Measurements from ENCODE around the gene NAV2.

DNA sequence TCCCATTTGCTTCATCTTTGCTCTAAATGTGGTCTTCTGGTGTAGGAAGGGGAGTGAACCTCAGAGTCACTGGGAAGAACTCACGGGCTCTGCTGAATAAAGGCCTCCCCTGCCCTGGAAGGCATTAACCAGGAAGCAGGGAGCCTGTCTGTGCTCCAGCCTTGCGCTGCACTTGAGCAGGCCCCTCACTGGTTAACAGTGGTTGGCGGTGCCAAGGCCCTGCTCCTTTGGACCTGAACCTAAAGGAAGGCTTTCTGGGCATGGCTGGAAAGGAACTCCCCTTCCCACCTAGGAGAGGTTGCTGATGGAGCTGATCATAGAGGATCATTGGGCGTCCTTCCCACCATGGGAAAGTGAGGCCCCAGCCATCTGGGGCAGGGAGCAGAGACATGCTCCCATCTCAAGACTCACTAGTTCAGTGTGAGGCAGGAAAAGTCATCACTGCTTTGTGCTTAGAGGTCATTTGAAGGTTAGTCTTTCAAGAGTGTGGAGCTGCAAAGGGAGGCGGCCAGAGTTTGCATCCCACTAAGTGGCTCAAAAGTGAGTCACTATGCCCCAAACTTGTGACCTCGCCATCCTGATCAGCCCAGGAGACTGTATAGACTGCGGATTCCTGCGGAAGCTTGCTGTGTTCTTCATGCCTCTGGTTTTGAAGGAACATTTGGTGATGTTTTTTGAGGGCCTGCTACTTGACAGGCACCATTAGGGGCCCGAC lies 397.3 kb downstream of the NAV2 start:
- TF ChIP-seq, protein P1, sequence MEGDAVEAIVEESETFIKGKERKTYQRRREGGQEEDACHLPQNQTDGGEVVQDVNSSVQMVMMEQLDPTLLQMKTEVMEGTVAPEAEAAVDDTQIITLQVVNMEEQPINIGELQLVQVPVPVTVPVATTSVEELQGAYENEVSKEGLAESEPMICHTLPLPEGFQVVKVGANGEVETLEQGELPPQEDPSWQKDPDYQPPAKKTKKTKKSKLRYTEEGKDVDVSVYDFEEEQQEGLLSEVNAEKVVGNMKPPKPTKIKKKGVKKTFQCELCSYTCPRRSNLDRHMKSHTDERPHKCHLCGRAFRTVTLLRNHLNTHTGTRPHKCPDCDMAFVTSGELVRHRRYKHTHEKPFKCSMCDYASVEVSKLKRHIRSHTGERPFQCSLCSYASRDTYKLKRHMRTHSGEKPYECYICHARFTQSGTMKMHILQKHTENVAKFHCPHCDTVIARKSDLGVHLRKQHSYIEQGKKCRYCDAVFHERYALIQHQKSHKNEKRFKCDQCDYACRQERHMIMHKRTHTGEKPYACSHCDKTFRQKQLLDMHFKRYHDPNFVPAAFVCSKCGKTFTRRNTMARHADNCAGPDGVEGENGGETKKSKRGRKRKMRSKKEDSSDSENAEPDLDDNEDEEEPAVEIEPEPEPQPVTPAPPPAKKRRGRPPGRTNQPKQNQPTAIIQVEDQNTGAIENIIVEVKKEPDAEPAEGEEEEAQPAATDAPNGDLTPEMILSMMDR (IDR thresholded peaks at IDR 0.05; ENCODE audit: poor library complexity, severe bottlenecking) = no peak
- no peak for TF ChIP-seq EP300 (conservative IDR thresholded peaks at IDR 0.05; ENCODE audit: poor library complexity, severe bottlenecking)
- no peak for TF ChIP-seq SMC3 (conservative IDR thresholded peaks at IDR 0.05; ENCODE audit: poor library complexity)

Measured in neural cell (in vitro differentiated cells).